OCI-LY3 (cell line): ENCODE results near the gene SERPINB10.

Experiments
- H2AFZ ChIP-seq: fragments of 200-600, 300-600 bp; shearing (Covaris generic); 2 replicates; pipeline ENCODE4 v1.6.0; 2014; ENCODE audit warnings: antibody characterized with exemption, low read depth, low read length
- H3K27ac ChIP-seq: fragments of 200-600, 300-600 bp; sonication (generic); 2 replicates; pipeline ENCODE4 v1.5.1; 2014; ENCODE audit warnings: mild to moderate bottlenecking, low read length, moderate library complexity, mixed read lengths
- H3K27me3 ChIP-seq: fragments of 200-600, 300-600 bp; sonication (generic); 2 replicates; pipeline ENCODE4 v1.6.1; 2014; ENCODE audit warnings: low read depth, low read length, mixed read lengths
- H3K36me3 ChIP-seq: fragments of 200-600, 300-600 bp; sonication (generic); replicated peaks from 2 replicates; pipeline ENCODE3; 2014; ENCODE audit warnings: low read depth, low read length, mixed read lengths
- H3K4me1 ChIP-seq: fragments of 300-600, 200-600 bp; sonication (generic); 2 replicates; pipeline ENCODE4 v1.6.1; 2014; ENCODE audit warnings: low read length, mixed read lengths
- H3K4me2 ChIP-seq: fragments of 200-600, 300-600 bp; sonication (generic); 2 replicates; pipeline ENCODE4 v1.6.1; 2014; ENCODE audit warnings: low read length, mixed read lengths
- H3K4me3 ChIP-seq: fragments of 300-600, 200-600 bp; sonication (generic); 2 replicates; pipeline ENCODE4 v1.5.1; 2014; ENCODE audit warnings: antibody characterized with exemption, mild to moderate bottlenecking, low read length, moderate library complexity
- H3K79me2 ChIP-seq: fragments of 300-600, 200-600 bp; shearing (Covaris generic); 2 replicates; pipeline ENCODE4 v1.6.1; 2014; ENCODE audit warnings: mild to moderate bottlenecking, low read length, mixed read lengths
- H3K9ac ChIP-seq: fragments of 300-600, 200-600 bp; shearing (Covaris generic); 2 replicates; pipeline ENCODE4 v1.6.0; 2014; ENCODE audit warnings: mild to moderate bottlenecking, low read length, moderate library complexity
- H3K9me3 ChIP-seq: fragments of 200-600, 300-600 bp; shearing (Covaris generic); 2 replicates; pipeline ENCODE4 v1.6.1; 2014; ENCODE audit warnings: low read length, mixed read lengths; ENCODE audit not compliant: insufficient read depth
- H4K20me1 ChIP-seq: fragments of 200-600, 300-600 bp; sonication (generic); 2 replicates; pipeline ENCODE4 v1.6.1; 2016; ENCODE audit warnings: low read length, mixed read lengths; ENCODE audit not compliant: insufficient read depth
- EZH2phosphoT487 ChIP-seq: fragments of 200-600 bp; shearing (Covaris generic); IDR thresholded peaks from 2 replicates; pipeline ENCODE4 v1.6.1; 2018; ENCODE audit warnings: antibody characterized with exemption, mixed run types, low read depth
- TF ChIP-seq, protein P1 (sequence below): fragments of 200-600, 300-600 bp; sonication (generic); IDR thresholded peaks from 2 replicates; pipeline ENCODE4 v1.5.1; 2014; ENCODE audit warnings: antibody characterized with exemption, low read length, low read depth

Gene SERPINB10

GRCh38 chr18:63956755-63957154 lies 49.0 kb downstream of the SERPINB10 start:
- H3K9me3 ChIP-seq = no peaks in the 10 kb centered on the region
- TF ChIP-seq, protein P1, sequence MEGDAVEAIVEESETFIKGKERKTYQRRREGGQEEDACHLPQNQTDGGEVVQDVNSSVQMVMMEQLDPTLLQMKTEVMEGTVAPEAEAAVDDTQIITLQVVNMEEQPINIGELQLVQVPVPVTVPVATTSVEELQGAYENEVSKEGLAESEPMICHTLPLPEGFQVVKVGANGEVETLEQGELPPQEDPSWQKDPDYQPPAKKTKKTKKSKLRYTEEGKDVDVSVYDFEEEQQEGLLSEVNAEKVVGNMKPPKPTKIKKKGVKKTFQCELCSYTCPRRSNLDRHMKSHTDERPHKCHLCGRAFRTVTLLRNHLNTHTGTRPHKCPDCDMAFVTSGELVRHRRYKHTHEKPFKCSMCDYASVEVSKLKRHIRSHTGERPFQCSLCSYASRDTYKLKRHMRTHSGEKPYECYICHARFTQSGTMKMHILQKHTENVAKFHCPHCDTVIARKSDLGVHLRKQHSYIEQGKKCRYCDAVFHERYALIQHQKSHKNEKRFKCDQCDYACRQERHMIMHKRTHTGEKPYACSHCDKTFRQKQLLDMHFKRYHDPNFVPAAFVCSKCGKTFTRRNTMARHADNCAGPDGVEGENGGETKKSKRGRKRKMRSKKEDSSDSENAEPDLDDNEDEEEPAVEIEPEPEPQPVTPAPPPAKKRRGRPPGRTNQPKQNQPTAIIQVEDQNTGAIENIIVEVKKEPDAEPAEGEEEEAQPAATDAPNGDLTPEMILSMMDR = no peak
- TF ChIP-seq EZH2phosphoT487 = no peak
- no peaks in the 10 kb centered on the region for H3K36me3 ChIP-seq
- no peak overlapping the region for H2AFZ ChIP-seq
- no peak overlapping the region for H3K4me3 ChIP-seq
- peaks cover 31% of the 10 kb centered on the region for H3K27me3 ChIP-seq
- H4K20me1 ChIP-seq = no peaks in the 10 kb centered on the region
- no peaks in the 10 kb centered on the region; the same call in 1 of the 2 replicates for H3K4me1 ChIP-seq
- no peak overlapping the region for H3K9ac ChIP-seq
- no peaks in the 10 kb centered on the region for H3K79me2 ChIP-seq
- no peak overlapping the region for H3K27ac ChIP-seq
- H3K4me2 ChIP-seq = no peak overlapping the region

GRCh38 chr18:63960891-63961290 lies 53.1 kb downstream of the SERPINB10 start:
- Histone ChIP-seq H3K79me2 (no peaks in the 10 kb centered on the region), H3K9me3 (no peaks in the 10 kb centered on the region), H3K36me3 (no peaks in the 10 kb centered on the region), H3K4me1 (peaks cover 7% of the 10 kb centered on the region), H3K4me3 (no peak overlapping the region), H3K27me3 (peaks cover 46% of the 10 kb centered on the region), H2AFZ (no peak overlapping the region), H3K27ac (no peak overlapping the region), H3K4me2 (no peak overlapping the region), H3K9ac (no peak overlapping the region), H4K20me1 (no peaks in the 10 kb centered on the region)
- no peak for TF ChIP-seq EZH2phosphoT487
- TF ChIP-seq, protein P1 = no peak

DNA sequence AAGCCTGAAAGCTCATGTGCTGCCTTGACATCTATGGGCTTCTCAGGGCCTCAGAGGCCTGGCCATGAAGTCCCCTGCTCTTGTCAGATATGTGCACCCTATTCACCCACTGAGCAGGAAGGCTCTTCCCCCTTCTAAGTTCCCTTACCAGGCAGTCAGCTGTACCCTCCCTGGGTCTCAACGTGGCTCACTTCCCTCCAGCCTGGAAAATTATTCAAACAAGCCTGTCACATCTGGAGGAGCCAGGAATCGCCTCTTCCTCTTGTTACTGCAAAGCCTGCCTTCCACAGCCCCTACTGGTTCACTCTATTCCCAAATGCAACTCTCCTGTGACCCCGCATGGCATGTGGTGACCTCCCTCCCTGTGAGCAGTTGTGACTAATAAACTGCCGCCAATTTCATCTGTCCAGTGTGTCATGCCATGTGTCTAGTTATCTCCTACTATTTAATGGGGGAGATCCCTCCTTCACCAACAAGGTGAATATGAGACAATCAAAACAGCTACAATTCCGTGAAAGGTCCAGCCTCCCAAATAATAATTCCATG lies 53.8 kb downstream of the SERPINB10 start:
- no peak overlapping the region for H3K4me3 ChIP-seq
- H4K20me1 ChIP-seq = no peaks in the 10 kb centered on the region
- peaks cover 10% of the 10 kb centered on the region for H3K4me1 ChIP-seq
- TF ChIP-seq, protein P1 = no peak
- TF ChIP-seq EZH2phosphoT487 = no peak
- H3K79me2 ChIP-seq = no peaks in the 10 kb centered on the region
- H2AFZ ChIP-seq = no peak overlapping the region
- H3K9ac ChIP-seq = no peak overlapping the region
- peaks cover 49% of the 10 kb centered on the region for H3K27me3 ChIP-seq
- H3K27ac ChIP-seq = no peak overlapping the region
- no peak overlapping the region for H3K4me2 ChIP-seq
- no peaks in the 10 kb centered on the region for H3K36me3 ChIP-seq
- H3K9me3 ChIP-seq = no peaks in the 10 kb centered on the region

- Histone ChIP-seq H3K9me3 (no peaks in the 10 kb centered on the region), H3K4me3 (no peak overlapping the region), H4K20me1 (no peaks in the 10 kb centered on the region), H3K36me3 (no peaks in the 10 kb centered on the region), H3K27ac (no peak overlapping the region), H3K9ac (no peak overlapping the region), H3K4me1 (peaks cover 17% of the 10 kb centered on the region), H3K79me2 (no peaks in the 10 kb centered on the region), H3K4me2 (no peak overlapping the region), H3K27me3 (peaks cover 46% of the 10 kb centered on the region), H2AFZ (no peak overlapping the region)
- TF ChIP-seq, protein P1 = no peak
- no peak for TF ChIP-seq EZH2phosphoT487
Measured at GRCh38 chr18:63962137-63962536, 54.4 kb downstream of the SERPINB10 start.
